Activated T-helper 1 cell treated with anti-CD3 and anti-CD28 coated beads, Interleukin-12 subunit alpha, Interleukin-12 subunit beta, Interleukin-2, Interleukin-4 antibody, amounts not matched to agents 30 ng/mL and 10 ng/mL and 1 ng/mL, durations not matched to agents 14 hours and 24 hours and 36 hours (primary cell): ENCODE results near the gene EID2B. TPM values are rescaled to one million over a fixed set of nuclear protein-coding genes. Genes with fewer than 3 reads are reported as not detected.

Source experiments
- DNase-seq: peaks from one replicate; pipeline ENCODE4 v3.0.0; 2021; ENCODE audit warnings: low spot score
- H3K27ac Mint-ChIP-seq: one replicate; pipeline ENCODE4 v1.8.0; 2021; ENCODE audit warnings: mild to moderate bottlenecking, mixed read lengths
- H3K27me3 Mint-ChIP-seq: one replicate; pipeline ENCODE4 v1.8.0; 2022; ENCODE audit warnings: mild to moderate bottlenecking, moderate library complexity, mixed read lengths; ENCODE audit not compliant: insufficient read depth
- H3K36me3 Mint-ChIP-seq: one replicate; pipeline ENCODE4 v1.8.0; 2021; ENCODE audit warnings: low read depth, mixed read lengths
- H3K4me1 Mint-ChIP-seq: one replicate; pipeline ENCODE4 v1.8.0; 2021; ENCODE audit warnings: low read depth, mixed read lengths
- H3K4me3 Mint-ChIP-seq: one replicate; pipeline ENCODE4 v1.8.0; 2021; ENCODE audit warnings: mild to moderate bottlenecking, moderate library complexity, mixed read lengths
- H3K9me3 Mint-ChIP-seq: one replicate; pipeline ENCODE4 v1.8.0; 2021; ENCODE audit warnings: mixed read lengths
- intact Hi-C: fragments of 100-400 bp; cut with micrococcal nuclease; formaldehyde crosslinking; loops from one replicate; pipeline ENCODE4 v1.15.1; 2024
- total RNA-seq: library from RNA; stranded (reverse); gene quantifications from 2 replicates; pipeline ENCODE4 v1.2.3, GENCODE V29; 2022

Gene EID2B
- total RNA-seq, 1 donor from 2014 or later, result 3.2 TPM

DNA sequence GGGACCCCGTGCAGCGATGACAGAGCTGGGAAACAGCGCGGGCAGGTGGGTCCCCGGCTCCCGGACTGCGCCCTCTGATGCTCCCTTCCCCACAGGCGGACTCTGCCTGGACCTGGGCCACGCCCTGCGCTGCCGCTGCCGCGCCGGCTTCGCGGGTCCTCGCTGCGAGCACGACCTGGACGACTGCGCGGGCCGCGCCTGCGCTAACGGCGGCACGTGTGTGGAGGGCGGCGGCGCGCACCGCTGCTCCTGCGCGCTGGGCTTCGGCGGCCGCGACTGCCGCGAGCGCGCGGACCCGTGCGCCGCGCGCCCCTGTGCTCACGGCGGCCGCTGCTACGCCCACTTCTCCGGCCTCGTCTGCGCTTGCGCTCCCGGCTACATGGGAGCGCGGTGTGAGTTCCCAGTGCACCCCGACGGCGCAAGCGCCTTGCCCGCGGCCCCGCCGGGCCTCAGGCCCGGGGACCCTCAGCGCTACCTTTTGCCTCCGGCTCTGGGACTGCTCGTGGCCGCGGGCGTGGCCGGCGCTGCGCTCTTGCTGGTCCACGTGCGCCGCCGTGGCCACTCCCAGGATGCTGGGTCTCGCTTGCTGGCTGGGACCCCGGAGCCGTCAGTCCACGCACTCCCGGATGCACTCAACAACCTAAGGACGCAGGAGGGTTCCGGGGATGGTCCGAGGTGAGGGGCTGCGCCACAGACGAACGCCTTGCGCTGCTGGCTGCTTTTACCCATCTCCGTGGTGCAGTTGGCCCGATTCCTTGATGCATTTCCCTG, 25.5 kb downstream of the EID2B start:
- peaks cover 16% of the 10 kb centered on the region for H3K4me1 Mint-ChIP-seq
- no peaks in the 10 kb centered on the region for H3K36me3 Mint-ChIP-seq
- H3K9me3 Mint-ChIP-seq, result no peaks in the 10 kb centered on the region
- intact Hi-C loops, result loop anchor here (1.0 to 2.0 kb wide), 3 partner anchors 25 to 95 kb away; partner anchors contain the start of genes EID2B, PLEKHG2 and TIMM50
- peak overlapping the region; percentile 82 for H3K4me3 Mint-ChIP-seq
- peak; percentile 54 for DNase-seq
- H3K27me3 Mint-ChIP-seq, result peaks cover 51% of the 10 kb centered on the region
- no peak overlapping the region for H3K27ac Mint-ChIP-seq

DNA sequence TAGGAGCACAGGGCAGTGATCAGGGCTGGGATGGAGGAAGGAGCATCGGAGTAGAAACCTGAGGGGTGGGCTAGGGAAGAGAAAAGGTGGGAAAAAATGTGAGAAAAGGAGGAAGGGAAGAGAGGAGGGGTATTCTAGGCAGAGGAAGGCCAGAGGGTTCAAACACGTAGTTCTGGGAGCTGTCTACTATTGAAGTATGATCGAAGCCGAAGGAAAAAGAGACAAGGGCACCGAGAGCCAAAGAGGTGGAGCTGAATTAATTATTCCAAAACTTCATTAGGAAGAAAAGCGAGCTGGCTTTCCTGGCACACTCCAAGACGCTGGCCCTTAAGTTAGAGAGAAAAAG, 26.1 kb downstream of the EID2B start:
- H3K27ac Mint-ChIP-seq, result peak overlapping the region; percentile 36
- H3K36me3 Mint-ChIP-seq, result no peaks in the 10 kb centered on the region
- peaks cover 53% of the 10 kb centered on the region for H3K27me3 Mint-ChIP-seq
- intact Hi-C loops, result loop anchor here (2.0 kb wide), 1 partner anchor 26 kb away; the partner anchor contains the start of gene TIMM50
- DNase-seq, result no peak
- peaks cover 16% of the 10 kb centered on the region for H3K4me1 Mint-ChIP-seq
- no peaks in the 10 kb centered on the region for H3K9me3 Mint-ChIP-seq
- H3K4me3 Mint-ChIP-seq, result peak overlapping the region; percentile 50

DNA sequence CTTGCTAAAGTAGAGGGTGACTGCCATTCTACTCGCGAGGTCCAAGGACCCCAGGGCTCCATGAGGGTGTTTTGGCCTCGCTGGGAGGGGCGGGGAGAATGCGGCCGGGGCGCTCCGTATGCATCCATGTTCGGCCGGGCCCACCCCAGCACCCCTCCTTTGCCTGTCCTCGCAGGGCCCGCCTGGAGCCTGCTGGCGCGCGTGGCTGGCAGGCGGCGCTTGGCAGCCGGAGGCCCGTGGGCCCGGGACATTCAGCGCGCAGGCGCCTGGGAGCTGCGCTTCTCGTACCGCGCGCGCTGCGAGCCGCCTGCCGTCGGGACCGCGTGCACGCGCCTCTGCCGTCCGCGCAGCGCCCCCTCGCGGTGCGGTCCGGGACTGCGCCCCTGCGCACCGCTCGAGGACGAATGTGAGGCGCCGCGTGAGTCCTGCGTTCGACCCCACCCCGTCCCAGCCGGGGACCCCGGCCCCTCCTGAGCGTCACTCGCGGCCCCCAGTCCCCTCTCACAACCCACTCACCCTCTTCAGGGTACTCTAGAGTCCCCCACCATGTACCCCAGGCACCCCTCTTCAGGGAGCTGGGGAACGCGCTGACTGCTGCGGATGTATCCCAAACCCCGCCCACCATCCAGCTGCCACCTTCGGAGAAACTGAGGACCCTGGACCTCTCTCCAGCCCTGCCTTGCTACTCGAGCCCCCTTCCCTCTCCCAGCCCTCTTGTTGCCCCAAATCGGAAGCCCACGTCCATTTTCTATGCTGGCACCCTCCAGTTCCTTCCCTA, 29.8 kb downstream of the EID2B start:
- Mint-ChIP-seq H3K27me3 (peaks cover 70% of the 10 kb centered on the region), H3K4me3 (no peak overlapping the region)
- intact Hi-C loops, result loop anchor here (1.0 kb wide), 2 partner anchors 63 to 106 kb away; no protein-coding TSS in a partner anchor

DNA sequence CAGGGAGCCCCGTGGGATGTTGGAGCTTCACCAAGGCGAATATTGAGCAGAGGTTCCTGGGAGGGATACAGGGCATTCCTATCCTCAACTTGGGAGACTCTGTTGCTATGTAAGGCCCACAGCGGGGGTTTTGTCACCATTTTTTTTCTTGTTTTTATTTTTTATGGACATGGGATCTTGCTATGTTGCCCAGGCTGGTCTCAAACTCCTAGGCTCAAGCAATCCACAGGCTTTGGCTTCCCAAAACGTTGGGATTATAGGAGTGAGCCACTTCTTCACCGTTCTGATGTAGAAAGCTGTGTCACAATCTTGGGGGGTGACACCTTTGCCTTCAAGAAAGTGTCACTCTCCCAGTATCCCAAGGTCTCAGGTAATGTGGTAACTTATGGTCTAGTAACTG, 31.3 kb downstream of the EID2B start:
- no peaks in the 10 kb centered on the region for H3K9me3 Mint-ChIP-seq
- H3K4me3 Mint-ChIP-seq, result no peak overlapping the region
- H3K27ac Mint-ChIP-seq, result no peak overlapping the region
- DNase-seq, result no peak
- peaks cover 69% of the 10 kb centered on the region for H3K27me3 Mint-ChIP-seq
- intact Hi-C loops, result no loop called here
- H3K4me1 Mint-ChIP-seq, result peaks cover 23% of the 10 kb centered on the region
- peaks cover 2% of the 10 kb centered on the region for H3K36me3 Mint-ChIP-seq

More for the DNA sequence above, 29.8 kb downstream of the EID2B start:
- no peaks in the 10 kb centered on the region for H3K9me3 Mint-ChIP-seq
- H3K4me1 Mint-ChIP-seq, result peaks cover 27% of the 10 kb centered on the region
- no peak overlapping the region for H3K27ac Mint-ChIP-seq
- H3K36me3 Mint-ChIP-seq, result peaks cover 2% of the 10 kb centered on the region
- DNase-seq, result peak; percentile 76

DNA sequence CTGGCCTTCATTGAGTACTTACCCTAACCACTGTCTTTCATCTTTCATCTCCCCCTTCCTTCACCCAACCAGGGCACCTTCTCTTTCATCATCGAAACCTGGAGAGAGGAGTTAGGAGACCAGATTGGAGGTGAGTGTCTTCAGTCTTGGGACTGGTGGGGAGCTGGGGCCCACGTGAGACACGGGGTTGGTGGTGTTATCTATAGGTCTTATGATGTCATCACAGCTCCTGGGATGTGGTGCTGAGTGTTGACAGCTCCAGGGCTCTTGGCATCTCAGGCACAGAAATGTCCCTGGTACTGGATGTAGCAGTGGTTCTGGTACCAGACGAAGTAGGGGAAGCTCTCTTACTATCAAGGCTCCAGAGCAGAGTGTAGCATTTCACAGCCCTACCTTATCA, 32.1 kb downstream of the EID2B start:
- H3K36me3 Mint-ChIP-seq, result peaks cover 2% of the 10 kb centered on the region
- peaks cover 62% of the 10 kb centered on the region for H3K27me3 Mint-ChIP-seq
- no peak overlapping the region for H3K27ac Mint-ChIP-seq
- H3K4me1 Mint-ChIP-seq, result peaks cover 22% of the 10 kb centered on the region
- no peak for DNase-seq
- no peaks in the 10 kb centered on the region for H3K9me3 Mint-ChIP-seq
- intact Hi-C loops, result no loop called here
- H3K4me3 Mint-ChIP-seq, result no peak overlapping the region

DNA sequence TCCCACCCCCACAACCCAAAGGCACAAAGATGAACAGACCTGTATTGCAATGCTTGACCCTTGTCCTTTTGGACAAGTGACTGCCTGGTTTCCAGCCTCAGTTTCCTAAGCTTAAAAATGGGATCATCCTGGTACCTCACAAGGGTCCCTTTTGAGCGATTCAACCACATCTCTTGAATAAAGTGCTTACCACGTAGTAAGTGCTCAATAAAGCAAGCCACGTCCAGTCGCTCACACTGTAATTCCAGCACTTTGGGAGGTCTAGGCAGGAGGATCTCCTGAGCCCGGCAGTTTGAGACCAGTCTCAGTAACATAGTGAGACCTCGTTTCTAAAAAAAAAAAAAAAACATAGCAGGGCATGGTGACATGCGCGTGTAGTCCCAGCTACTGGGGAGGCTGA, 32.7 kb downstream of the EID2B start:
- no peak for DNase-seq
- peaks cover 60% of the 10 kb centered on the region for H3K27me3 Mint-ChIP-seq
- H3K4me1 Mint-ChIP-seq, result peaks cover 20% of the 10 kb centered on the region
- intact Hi-C loops, result loop anchor here (2.0 kb wide), 2 partner anchors 15 to 19 kb away; partner anchors contain the start of genes SELENOV and TIMM50
- H3K36me3 Mint-ChIP-seq, result peaks cover 2% of the 10 kb centered on the region
- H3K4me3 Mint-ChIP-seq, result no peak overlapping the region
- H3K9me3 Mint-ChIP-seq, result no peaks in the 10 kb centered on the region
- H3K27ac Mint-ChIP-seq, result no peak overlapping the region

DNA sequence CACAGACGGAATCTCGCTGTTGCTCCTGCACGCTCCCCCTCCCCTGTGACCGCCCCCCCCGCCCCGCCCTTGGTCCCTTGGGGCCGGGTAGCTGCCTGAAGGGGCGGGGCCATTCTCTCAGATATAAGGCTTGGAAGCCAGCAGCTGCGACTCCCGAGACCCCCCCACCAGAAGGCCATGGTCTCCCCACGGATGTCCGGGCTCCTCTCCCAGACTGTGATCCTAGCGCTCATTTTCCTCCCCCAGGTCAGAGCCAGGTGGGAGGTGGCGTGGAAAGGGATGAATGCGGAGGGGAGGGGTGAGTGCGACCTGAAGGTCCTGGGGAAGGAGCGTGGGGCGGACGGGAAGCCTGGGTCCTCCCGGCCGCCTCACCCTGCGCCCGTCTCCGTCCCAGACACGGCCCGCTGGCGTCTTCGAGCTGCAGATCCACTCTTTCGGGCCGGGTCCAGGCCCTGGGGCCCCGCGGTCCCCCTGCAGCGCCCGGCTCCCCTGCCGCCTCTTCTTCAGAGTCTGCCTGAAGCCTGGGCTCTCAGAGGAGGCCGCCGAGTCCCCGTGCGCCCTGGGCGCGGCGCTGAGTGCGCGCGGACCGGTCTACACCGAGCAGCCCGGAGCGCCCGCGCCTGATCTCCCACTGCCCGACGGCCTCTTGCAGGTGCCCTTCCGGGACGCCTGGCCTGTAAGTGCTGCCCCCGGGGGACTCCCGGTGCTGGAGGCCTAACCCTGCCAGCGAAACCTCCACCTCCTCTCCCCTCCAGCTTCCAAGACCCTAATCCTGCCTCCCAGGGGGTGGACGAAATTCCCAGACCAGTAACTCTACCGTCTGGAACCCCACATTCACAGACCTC, 33.6 kb downstream of the EID2B start, which contains the start of gene DLL3:
Gene DLL3 (plus strand): TSS at position 150 of the 845 bp plus-strand sequence. CDS start 28 bp downstream, at position 178.
- intact Hi-C loops, result loop anchor here (2.0 kb wide), 2 partner anchors 16 to 18 kb away; partner anchors contain the start of genes SELENOV and TIMM50
- Mint-ChIP-seq H3K4me1 (peaks cover 20% of the 10 kb centered on the region), H3K4me3 (peak within 1 kb of the TSS; percentile 41), H3K27ac (peak within 1 kb of the TSS; percentile 10), H3K36me3 (peaks cover 2% of the 10 kb centered on the region), H3K27me3 (peaks cover 51% of the 10 kb centered on the region), H3K9me3 (no peaks in the 10 kb centered on the region)
- DNase-seq, result no peak

DNA sequence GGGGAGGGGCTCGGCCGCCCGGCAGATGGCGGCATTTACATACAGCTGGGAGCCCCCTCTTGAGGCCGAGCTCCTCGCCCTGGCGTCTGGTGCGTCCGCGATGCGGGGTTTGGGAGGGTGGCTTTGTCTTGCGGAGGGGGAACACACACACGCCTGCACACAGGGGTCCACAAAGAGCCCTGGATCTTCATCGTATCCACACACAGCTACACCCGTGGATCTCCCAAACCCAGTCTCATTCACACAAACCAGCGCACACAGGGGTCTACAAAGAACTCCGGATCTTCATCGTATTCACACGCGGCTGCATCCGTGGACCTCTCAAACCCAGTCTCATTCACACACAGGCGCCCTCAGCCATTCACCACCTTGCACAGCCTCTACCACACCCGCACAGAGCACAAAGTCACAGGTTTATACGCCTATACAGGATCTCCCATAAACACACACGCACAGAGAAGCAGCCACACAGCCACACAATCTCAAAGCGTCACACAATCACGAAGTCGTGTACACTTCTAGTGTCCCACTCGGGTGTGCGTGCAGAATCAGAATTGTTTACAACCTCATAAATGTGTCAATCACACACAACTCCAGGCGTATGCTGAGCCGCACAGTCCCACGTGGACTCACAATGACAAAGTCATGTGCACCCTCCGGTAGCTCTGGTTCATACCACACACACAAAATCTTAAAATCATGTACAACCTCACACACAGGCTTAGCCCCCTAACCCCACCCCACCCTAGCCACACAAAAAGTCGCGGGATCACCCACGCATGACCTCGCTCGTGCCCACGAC, 34.5 kb downstream of the EID2B start:
- Mint-ChIP-seq H3K27ac (peak overlapping the region; percentile 10), H3K9me3 (no peaks in the 10 kb centered on the region), H3K4me1 (peaks cover 17% of the 10 kb centered on the region), H3K27me3 (peaks cover 43% of the 10 kb centered on the region), H3K4me3 (peak overlapping the region; percentile 41), H3K36me3 (peaks cover 2% of the 10 kb centered on the region)
- intact Hi-C loops, result loop anchor here (2.0 kb wide), 2 partner anchors 17 kb away; partner anchors contain the start of genes SELENOV and TIMM50
- DNase-seq, result no peak

DNA sequence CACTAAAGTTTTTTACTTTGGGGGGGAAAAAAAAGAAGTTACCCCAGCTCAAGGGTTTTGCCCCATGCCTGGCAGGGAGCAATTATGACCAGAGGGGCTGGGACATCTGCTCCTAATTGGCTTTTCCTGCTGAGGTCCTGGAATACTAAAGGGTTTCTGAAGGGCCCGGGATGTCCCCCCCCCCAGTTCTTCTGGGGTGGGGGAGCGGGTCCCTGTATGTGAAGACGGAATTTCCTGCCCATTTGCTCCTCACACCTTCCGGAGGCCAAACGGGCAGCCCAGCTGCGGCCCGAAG, 35.0 kb downstream of the EID2B start:
- Mint-ChIP-seq H3K4me3 (no peak overlapping the region), H3K27me3 (peaks cover 42% of the 10 kb centered on the region), H3K36me3 (peaks cover 4% of the 10 kb centered on the region), H3K4me1 (peaks cover 14% of the 10 kb centered on the region), H3K27ac (no peak overlapping the region), H3K9me3 (no peaks in the 10 kb centered on the region)
- intact Hi-C loops, result no loop called here
- DNase-seq, result no peak

DNA sequence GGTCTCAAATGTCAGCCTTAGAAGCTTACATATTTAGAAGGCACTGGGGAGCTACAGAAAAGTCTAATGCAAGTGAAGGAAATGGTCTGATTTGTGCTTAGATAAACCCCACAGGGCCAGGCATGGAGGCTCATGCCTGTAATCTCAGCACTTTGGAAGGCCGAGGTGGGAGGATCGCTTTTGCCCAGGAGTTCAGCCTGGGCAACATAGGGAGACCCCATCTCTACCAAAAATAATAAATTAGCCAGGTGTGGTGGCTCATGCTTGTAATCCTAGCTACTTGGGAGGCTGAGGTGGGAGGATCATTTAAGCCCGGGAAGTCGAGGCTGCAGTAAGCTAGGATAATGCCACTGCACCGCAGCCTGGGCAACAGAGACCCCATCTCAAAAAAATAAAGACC, 36.6 kb downstream of the EID2B start:
- no peak for DNase-seq
- intact Hi-C loops, result no loop called here
- peaks cover 4% of the 10 kb centered on the region for H3K36me3 Mint-ChIP-seq
- peaks cover 14% of the 10 kb centered on the region for H3K4me1 Mint-ChIP-seq
- no peaks in the 10 kb centered on the region for H3K9me3 Mint-ChIP-seq
- no peak overlapping the region for H3K4me3 Mint-ChIP-seq
- H3K27me3 Mint-ChIP-seq, result peaks cover 36% of the 10 kb centered on the region
- no peak overlapping the region for H3K27ac Mint-ChIP-seq

DNA sequence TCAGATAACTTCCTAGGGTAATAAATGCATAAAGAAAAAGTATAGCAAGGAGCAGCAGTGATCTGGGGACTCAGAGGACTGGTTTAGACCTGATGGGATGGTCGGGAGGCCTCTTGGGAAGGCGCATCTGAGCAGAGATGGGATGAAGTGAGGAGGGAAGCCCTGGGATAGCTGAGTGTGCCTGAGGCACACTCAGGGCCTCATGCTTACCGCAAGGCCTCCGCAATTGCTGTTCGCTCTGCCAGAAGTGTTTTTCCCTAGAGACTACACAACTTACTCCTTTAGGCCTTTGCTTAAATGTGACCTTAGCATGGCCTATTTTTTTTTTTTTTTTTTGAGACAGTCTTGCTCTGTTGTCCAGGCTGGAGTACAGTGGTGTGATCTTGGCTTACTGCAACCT, 38.0 kb downstream of the EID2B start:
- Mint-ChIP-seq H3K9me3 (no peaks in the 10 kb centered on the region), H3K36me3 (peaks cover 7% of the 10 kb centered on the region), H3K27ac (no peak overlapping the region), H3K4me1 (peaks cover 11% of the 10 kb centered on the region), H3K27me3 (peaks cover 24% of the 10 kb centered on the region), H3K4me3 (no peak overlapping the region)
- no peak for DNase-seq
- intact Hi-C loops, result no loop called here

DNA sequence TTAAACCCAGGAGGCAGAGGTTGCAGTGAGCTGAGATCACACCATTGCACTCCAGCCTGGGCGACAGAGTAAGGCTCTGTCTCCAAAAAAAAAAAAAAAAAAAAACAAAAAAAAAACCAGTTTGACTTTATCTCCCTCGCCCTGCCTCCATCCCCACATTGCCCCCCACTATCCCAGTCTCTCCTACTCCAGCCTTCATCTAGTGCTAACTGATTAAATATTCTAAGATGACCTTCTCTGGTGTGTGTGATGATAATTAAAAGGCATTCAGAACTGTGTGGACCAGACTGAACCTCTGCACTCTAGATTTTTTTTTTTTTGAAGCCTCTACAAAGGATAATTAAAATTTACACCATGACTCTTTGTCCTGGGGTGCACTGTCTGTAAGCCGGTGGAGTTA, 39.9 kb downstream of the EID2B start:
- no peaks in the 10 kb centered on the region for H3K4me1 Mint-ChIP-seq
- intact Hi-C loops, result no loop called here

More for the DNA sequence above, 39.9 kb downstream of the EID2B start:
- Mint-ChIP-seq H3K9me3 (no peaks in the 10 kb centered on the region), H3K27me3 (peaks cover 11% of the 10 kb centered on the region), H3K27ac (no peak overlapping the region), H3K4me3 (no peak overlapping the region), H3K36me3 (peaks cover 17% of the 10 kb centered on the region)
- DNase-seq, result no peak
